B cell (primary cell): Measurements from ENCODE around the gene FUBP3. TPM values are rescaled to one million over a fixed set of nuclear protein-coding genes. Genes with fewer than 3 reads are reported as not detected.

Experiments used
- ATAC-seq: fragments of 200-7000 bp; cut with Tn5 transposase; one replicate; pipeline ENCODE4 v1.10.0; 2021; ENCODE audit warnings: low read depth, mild to moderate bottlenecking, moderate number of reproducible peaks, moderate library complexity
- CTCF ChIA-PET: fragments of 350-600 bp; sonication (Branson Sonifier 250); formaldehyde crosslinking; loops from one replicate; lab custom pipeline; 2021; ENCODE audit warnings: antibody characterized with exemption, inconsistent platforms; lab: Charles Lee
- POLR2A ChIA-PET: fragments of 350-600 bp; sonication (Branson Sonifier 250); formaldehyde crosslinking; loops from one replicate; lab custom pipeline; 2021; ENCODE audit warnings: antibody characterized with exemption; lab: Charles Lee
- DNase-seq: peaks from one replicate; pipeline ENCODE4 v3.0.0; 2013
- H2AFZ ChIP-seq: 2 replicates; pipeline ENCODE4 v1.6.1; 2012; ENCODE audit warnings: mild to moderate bottlenecking, low read depth, low read length; ENCODE audit not compliant: insufficient read depth, poor library complexity, severe bottlenecking
- H3K27ac ChIP-seq, 2 donors: 1 replicate in 1 of 2; 2 replicates in 1 of 2; pipeline ENCODE4 v1.5.1; 2012 to 2013; ENCODE audit warnings: low read length in 2 of 2, mild to moderate bottlenecking in 2 of 2, moderate library complexity in 1 of 2
- H3K27me3 ChIP-seq, 4 experiments: fragments of 200-600 bp in 1 of 4; sonication (generic) in 1 of 4; replicated peaks in 1 of 4; 1 replicate in 2 of 4; 2 replicates in 2 of 4; pipeline versions ENCODE4 v1.6.1 to v1.7.0; 2013 to 2016; ENCODE audit warnings: low read length in 3 of 4, mild to moderate bottlenecking in 2 of 4, mixed read lengths in 1 of 4, moderate library complexity in 1 of 4; ENCODE audit not compliant: insufficient read depth in 4 of 4, control insufficient read depth in 3 of 4; ENCODE audit errors: control extremely low read depth in 1 of 4
- H3K36me3 ChIP-seq, 2 experiments: replicated peaks in 1 of 2; 1 replicate in 1 of 2; 2 replicates in 1 of 2; pipeline versions ENCODE4 v1.6.1 to v1.7.1; 2013; ENCODE audit warnings: low read length in 1 of 2; ENCODE audit not compliant: insufficient read depth in 2 of 2, control insufficient read depth in 1 of 2; ENCODE audit errors: control extremely low read depth in 1 of 2, extremely low read depth in 1 of 2
- H3K4me1 ChIP-seq, 2 donors: fragments of 200-600 bp in 1 of 2; sonication (generic) in 1 of 2; 1 replicate in 1 of 2; 2 replicates in 1 of 2; pipeline versions ENCODE4 v1.5.1 to v1.6.1; 2013 to 2017; ENCODE audit warnings: low read length in 2 of 2; ENCODE audit not compliant: control insufficient read depth in 2 of 2, insufficient read depth in 2 of 2
- H3K4me2 ChIP-seq: replicated peaks from 2 replicates; pipeline ENCODE3; 2012; ENCODE audit warnings: mild to moderate bottlenecking, low read depth, low read length; ENCODE audit not compliant: poor library complexity, severe bottlenecking
- H3K4me3 ChIP-seq, 5 experiments: fragments of 200-600 bp in 1 of 5; sonication (generic) in 1 of 5; 1 replicate in 3 of 5; 2 replicates in 2 of 5; pipeline versions ENCODE4 v1.5.1 to v1.7.0; 2011 to 2016; ENCODE audit warnings: low read length in 4 of 5, mild to moderate bottlenecking in 4 of 5, low read depth in 2 of 5, control low read depth in 1 of 5, moderate library complexity in 1 of 5; ENCODE audit not compliant: insufficient read depth in 1 of 5; ENCODE audit errors: control extremely low read depth in 1 of 5, extremely low read depth in 1 of 5
- H3K79me2 ChIP-seq: fragments of 200-600 bp; sonication (generic); one replicate; pipeline ENCODE4 v1.6.0; 2016; ENCODE audit warnings: low read length; ENCODE audit not compliant: control insufficient read depth, insufficient read depth
- H3K9ac ChIP-seq: fragments of 200-600 bp; sonication (generic); 2 replicates; pipeline ENCODE4 v1.6.1; 2017; ENCODE audit warnings: mild to moderate bottlenecking, low read length, moderate library complexity
- H3K9me3 ChIP-seq, 3 donors: one replicate each; pipeline versions ENCODE4 v1.6.1 to v1.7.1; 2013; ENCODE audit warnings: low read length in 2 of 3; ENCODE audit not compliant: control insufficient read depth in 2 of 3, insufficient read depth in 1 of 3; ENCODE audit errors: control extremely low read depth in 1 of 3
- H4K20me1 ChIP-seq: 2 replicates; pipeline ENCODE4 v1.6.0; 2012; ENCODE audit warnings: mild to moderate bottlenecking, low read length; ENCODE audit not compliant: insufficient read depth, control insufficient read depth, poor library complexity, severe bottlenecking
- H3K27ac Mint-ChIP-seq: one replicate; pipeline ENCODE4 v1.8.0; 2021; ENCODE audit warnings: mixed read lengths
- H3K27me3 Mint-ChIP-seq: one replicate; pipeline ENCODE4 v1.8.0; 2021; ENCODE audit warnings: mixed read lengths
- H3K4me1 Mint-ChIP-seq: one replicate; pipeline ENCODE4 v1.8.0; 2021; ENCODE audit warnings: mixed read lengths
- H3K4me3 Mint-ChIP-seq: one replicate; pipeline ENCODE4 v1.8.0; 2021; ENCODE audit warnings: mixed read lengths
- H3K9me3 Mint-ChIP-seq: one replicate; pipeline ENCODE4 v1.8.0; 2022; ENCODE audit warnings: mixed read lengths; ENCODE audit not compliant: insufficient read depth
- CTCF ChIP-seq: fragments of 200-600 bp; IDR thresholded peaks from one replicate; pipeline ENCODE4 v1.8.0; 2022; ENCODE audit warnings: antibody characterized with exemption, mild to moderate bottlenecking
- EZH2 ChIP-seq: IDR thresholded peaks from 2 replicates; pipeline ENCODE4 v1.6.1; 2012; ENCODE audit warnings: borderline replicate concordance, low read depth, mild to moderate bottlenecking, moderate library complexity, low read length; ENCODE audit not compliant: insufficient read depth, poor library complexity, severe bottlenecking
- WGBS: methylation state at CpG from one replicate; pipeline ENCODE4 v1.1.5; 2013; ENCODE audit warnings: missing lambda C conversion rate; ENCODE audit not compliant: insufficient coverage; 5-methylcytosine and 5-hydroxymethylcytosine counted together
- intact Hi-C: fragments of 100-400 bp; cut with micrococcal nuclease; formaldehyde crosslinking; loops from one replicate; pipeline ENCODE4 v1.10.0; 2022
- polyA plus RNA-seq: library from polyadenylated mRNA; depleted of rRNA; stranded (reverse); fragments of >200 nt; gene quantifications from 2 replicates; pipeline ENCODE4 v1.2.3, GENCODE V29; 2012
- total RNA-seq, 2 donors: library from RNA; stranded (reverse); fragments of 120-200 nt in 1 of 2; gene quantifications; 1 replicate in 1 of 2; 2 replicates in 1 of 2; pipeline versions ENCODE4 v1.2.3 to v1.2.4, GENCODE V29; 2013 to 2022

FUBP3 gene
- total and polyA plus RNA-seq, 2 donors (not counting 1 experiment from before 2014, with no cell fraction given) = 45.7 to 79.4 TPM

- peaks cover 32% of the 10 kb centered on the region for H3K27me3 Mint-ChIP-seq
- no peaks in the 10 kb centered on the region for H3K9me3 Mint-ChIP-seq
- H3K9me3 ChIP-seq = peaks cover 0 to 5% (median 0%) of the 10 kb centered on the region in 3 donors
- intact Hi-C loops = no loop called here
- no peak overlapping the region for H2AFZ ChIP-seq
- ATAC-seq = no peak
- H3K36me3 ChIP-seq = no peaks in the 10 kb centered on the region
- no peak overlapping the region for H3K4me2 ChIP-seq
- no peak overlapping the region for H3K27ac ChIP-seq
- H3K27me3 ChIP-seq = peaks cover 0 to 30% (median 8%) of the 10 kb centered on the region in 4 experiments
- WGBS = 93% methylated on average over 2 of the region's 6 CpGs
- H3K4me3 ChIP-seq = no peak overlapping the region
- H3K4me1 ChIP-seq = peaks cover 2 to 7% of the 10 kb centered on the region in 2 donors
- no peak overlapping the region for H3K9ac ChIP-seq
- H4K20me1 ChIP-seq = no peaks in the 10 kb centered on the region
- no peak overlapping the region for H3K27ac Mint-ChIP-seq
- ChIA-PET CTCF (no interaction called here), POLR2A (no interaction called here)
- H3K4me1 Mint-ChIP-seq = peaks cover 4% of the 10 kb centered on the region
- H3K4me3 Mint-ChIP-seq = no peak overlapping the region
- H3K79me2 ChIP-seq = no peaks in the 10 kb centered on the region
- TF ChIP-seq EZH2 = no peak
- no peak for TF ChIP-seq CTCF
- DNase-seq = no peak
Measured at GRCh38 chr9:130654879-130655278, 75.5 kb downstream of the FUBP3 start.

- H3K79me2 ChIP-seq = no peaks in the 10 kb centered on the region
- no peaks in the 10 kb centered on the region for H4K20me1 ChIP-seq
- CTCF ChIA-PET = no interaction called here
- H3K4me2 ChIP-seq = peak overlapping the region; percentile 75
- no peak overlapping the region for H3K9ac ChIP-seq
- WGBS = 29% methylated on average over 44 of the region's 52 CpGs
- H3K27ac ChIP-seq = no peak overlapping the region
- H3K4me3 ChIP-seq = no peak overlapping the region
- TF ChIP-seq EZH2 (no peak), CTCF (no peak)
- intact Hi-C loops = no loop called here
- Mint-ChIP-seq H3K4me1 (peaks cover 22% of the 10 kb centered on the region), H3K27ac (no peak overlapping the region), H3K4me3 (no peak overlapping the region), H3K27me3 (peaks cover 52% of the 10 kb centered on the region), H3K9me3 (no peaks in the 10 kb centered on the region)
- POLR2A ChIA-PET = no interaction called here
- peaks cover 0 to 69% (median 33%) of the 10 kb centered on the region in 4 experiments for H3K27me3 ChIP-seq
- ATAC-seq (no peak), DNase-seq (peak; percentile 16)
- peaks cover 0 to 24% (median 0%) of the 10 kb centered on the region in 3 donors for H3K9me3 ChIP-seq
- no peaks in the 10 kb centered on the region for H3K36me3 ChIP-seq
- peaks cover 41 to 42% of the 10 kb centered on the region in 2 donors for H3K4me1 ChIP-seq
- H2AFZ ChIP-seq = no peak overlapping the region
Measured at GRCh38 chr9:130658893-130659698, 79.7 kb downstream of the FUBP3 start.
